Cortex of kidney (tissue), 1 donor: ENCODE measurements around the gene DCTN4.
"Not testable (repeated sequence)": the region's sequence is repeated elsewhere in the genome, so short reads cannot be mapped to it uniquely, and the experiment has no call there.

Experiments used
- DNase-seq: peaks from one replicate; lab custom pipeline; 2025; lab: John Stamatoyannopoulos, UW

Gene DCTN4

GRCh38 chr5:150778517-150779396 lies 19.9 kb upstream of the DCTN4 start, which contains the start of gene SMIM3:
Gene SMIM3, plus strand, starts transcription at chr5:150778757. Its CDS starts 16,684 bp downstream, at chr5:150795441.
- no peak for DNase-seq

- no peak for DNase-seq
These were observed 19.3 kb upstream of the DCTN4 start for GRCh38 chr5:150778088-150778516.

- no peak for DNase-seq
These were observed 18.9 kb upstream of the DCTN4 start for GRCh38 chr5:150777685-150778084.

- DNase-seq, result no peak
These were observed 15.3 kb upstream of the DCTN4 start for GRCh38 chr5:150774145-150774544.

GRCh38 chr5:150771034-150771795 lies 12.4 kb upstream of the DCTN4 start:
- no peak for DNase-seq

GRCh38 chr5:150766251-150766650 lies 7.4 kb upstream of the DCTN4 start:
- DNase-seq, result no peak

- DNase-seq, result no peak
These were observed 7.0 kb upstream of the DCTN4 start for GRCh38 chr5:150765799-150766169.

- DNase-seq, result no peak
These were observed 6.4 kb upstream of the DCTN4 start for GRCh38 chr5:150765011-150765798.

GRCh38 chr5:150764530-150764929 lies 5.7 kb upstream of the DCTN4 start:
- no peak for DNase-seq

- DNase-seq, result no peak
These were observed 4.4 kb upstream of the DCTN4 start for GRCh38 chr5:150763023-150763769.

- DNase-seq, result no peak
These were observed 3.4 kb upstream of the DCTN4 start for GRCh38 chr5:150762211-150762610.

- DNase-seq, result no peak
These were observed 442 bp upstream of the DCTN4 start for GRCh38 chr5:150759334-150759583.

- no peak for DNase-seq
These were observed 650 bp downstream of the DCTN4 start for GRCh38 chr5:150758203-150758530.

GRCh38 chr5:150757087-150757649 lies 1.6 kb downstream of the DCTN4 start:
- no peak for DNase-seq

- no peak for DNase-seq
These were observed 5.0 kb downstream of the DCTN4 start for GRCh38 chr5:150753863-150754262.

GRCh38 chr5:150753463-150753862 lies 5.4 kb downstream of the DCTN4 start:
- no peak for DNase-seq

- DNase-seq, result no peak
These were observed 7.5 kb downstream of the DCTN4 start for GRCh38 chr5:150751096-150751891.

GRCh38 chr5:150750469-150750868 lies 8.3 kb downstream of the DCTN4 start:
- DNase-seq, result no peak

GRCh38 chr5:150743142-150743488 lies 15.7 kb downstream of the DCTN4 start:
- DNase-seq, result not testable (repeated sequence)

- not testable (repeated sequence) for DNase-seq
These were observed 16.2 kb downstream of the DCTN4 start for GRCh38 chr5:150742455-150743141.
